HCT116 (cell line): ENCODE data around the gene ZNF462. TPM values are rescaled to one million over a fixed set of nuclear protein-coding genes. Genes with fewer than 3 reads are reported as not detected.
A peak's percentile ranks its signal among the peaks of the same experiment; 100 is the strongest.

Source experiments
- ATAC-seq: fragments of 200-7000 bp; cut with Tn5 transposase; 2 replicates; pipeline ENCODE4 v1.9.1; 2020; ENCODE audit warnings: mild to moderate bottlenecking, moderate library complexity
- BruUV-seq: library from RNA; stranded (reverse); fragments of 400-500 nt; replicated peaks from 2 replicates; lab custom pipeline; 2021; lab: Mats Ljungman, UMichigan
- CTCF ChIA-PET: fragments of 300-600 bp; sonication (Branson Sonifier 250); formaldehyde crosslinking; loops from one replicate; lab custom pipeline; 2021; ENCODE audit warnings: antibody characterized with exemption; lab: Charles Lee
- POLR2A ChIA-PET: fragments of 300-600, 350-600 bp; sonication (Branson Sonifier 250); formaldehyde crosslinking; loops from one replicate; lab custom pipeline; 2021; ENCODE audit warnings: antibody characterized with exemption; lab: Charles Lee
- RAD21 ChIA-PET, 2 experiments: fragments of 300-600 bp; sonication (Branson Sonifier 250); formaldehyde crosslinking; loops; one replicate each; lab custom pipeline; 2023; ENCODE audit warnings: low total read pairs in 2 of 2; ENCODE audit not compliant: uncharacterized antibody in 2 of 2, unreplicated experiment in 2 of 2, low non-redundant PET in 1 of 2; lab: Charles Lee
- DNase-seq: peaks from one replicate; pipeline ENCODE4 v3.0.0-alpha.2; 2010; ENCODE audit warnings: low read depth, low spot score
- H2AFZ ChIP-seq: fragments of 200-600 bp; shearing (Covaris generic), sonication (generic); 2 replicates; pipeline ENCODE4 v1.6.1; 2017; ENCODE audit warnings: low read depth, mixed run types, mixed read lengths, antibody characterized with exemption, low read length; ENCODE audit not compliant: poor library complexity, severe bottlenecking
- H3K27ac ChIP-seq: 2 replicates; pipeline ENCODE4 v1.5.1; 2012; ENCODE audit warnings: low read depth, low read length
- H3K27me3 ChIP-seq: fragments of 200-600 bp; sonication (generic); 2 replicates; pipeline ENCODE4 v1.6.1; 2016; ENCODE audit warnings: mixed run types, low read length, mixed read lengths; ENCODE audit not compliant: insufficient read depth
- H3K36me3 ChIP-seq, 2 experiments: fragments of 200-500 bp in 1 of 2; fragments of 200-600 bp in 1 of 2; sonication (Bioruptor generic) in 1 of 2; sonication (generic) in 1 of 2; 2 replicates each; pipeline versions ENCODE4 v1.5.1 to v1.6.1; 2014 to 2016; ENCODE audit warnings: low read length in 2 of 2, inconsistent platforms in 1 of 2, mixed read lengths in 1 of 2, mixed run types in 1 of 2; ENCODE audit not compliant: insufficient read depth in 2 of 2, control insufficient read depth in 1 of 2
- H3K4me1 ChIP-seq, 2 experiments: fragments of 200-600 bp in 1 of 2; sonication (generic) in 1 of 2; 2 replicates each; pipeline versions ENCODE4 v1.5.1 to v1.6.1; 2012 to 2017; ENCODE audit warnings: low read length in 2 of 2, inconsistent platforms in 1 of 2, mild to moderate bottlenecking in 1 of 2, mixed read lengths in 1 of 2, mixed run types in 1 of 2, moderate library complexity in 1 of 2; ENCODE audit not compliant: insufficient read depth in 2 of 2, control insufficient read depth in 1 of 2
- H3K4me2 ChIP-seq: fragments of 200-600 bp; sonication (generic); 2 replicates; pipeline ENCODE4 v1.6.1; 2017; ENCODE audit warnings: mixed run types, low read length, mixed read lengths
- H3K4me3 ChIP-seq, 2 experiments: fragments of 200-600 bp in 1 of 2; sonication (generic) in 1 of 2; replicated peaks in 1 of 2; 2 replicates each; pipeline ENCODE4 v1.5.1; 2011 to 2016; ENCODE audit warnings: low read length in 2 of 2, control low read depth in 1 of 2, low read depth in 1 of 2, mild to moderate bottlenecking in 1 of 2, mixed read lengths in 1 of 2, mixed run types in 1 of 2
- H3K79me2 ChIP-seq: fragments of 200-600 bp; sonication (generic); 2 replicates; pipeline ENCODE4 v1.6.1; 2017; ENCODE audit warnings: mild to moderate bottlenecking, mixed run types, low read length, moderate library complexity, mixed read lengths; ENCODE audit not compliant: insufficient read depth
- H3K9ac ChIP-seq: fragments of 200-600 bp; sonication (generic); 2 replicates; pipeline ENCODE4 v1.6.1; 2016; ENCODE audit warnings: low read length, mixed read lengths
- H3K9me2 ChIP-seq: fragments of 200-600 bp; sonication (generic), shearing (Covaris generic); 2 replicates; pipeline ENCODE4 v1.6.1; 2017; ENCODE audit warnings: mixed run types, mild to moderate bottlenecking, moderate library complexity; ENCODE audit not compliant: insufficient read depth
- H3K9me3 ChIP-seq, 2 experiments: fragments of 200-500 bp in 1 of 2; fragments of 200-600 bp in 1 of 2; sonication (Bioruptor generic) in 1 of 2; sonication (generic) in 1 of 2; 2 replicates each; pipeline ENCODE4 v1.6.1; 2014 to 2017; ENCODE audit warnings: low read length in 2 of 2, mixed read lengths in 2 of 2, inconsistent platforms in 1 of 2, low read depth in 1 of 2, mild to moderate bottlenecking in 1 of 2, mixed run types in 1 of 2, moderate library complexity in 1 of 2; ENCODE audit not compliant: control insufficient read depth in 1 of 2, insufficient read depth in 1 of 2
- H4K20me1 ChIP-seq: fragments of 200-600 bp; sonication (generic), shearing (Covaris generic); 2 replicates; pipeline ENCODE4 v1.6.1; 2017; ENCODE audit warnings: mixed run types, mild to moderate bottlenecking, moderate library complexity; ENCODE audit not compliant: insufficient read depth
- CBX3 ChIP-seq: IDR thresholded peaks from 2 replicates; pipeline ENCODE4 v1.6.1; 2012; ENCODE audit warnings: low read depth
- CEBPB ChIP-seq: IDR thresholded peaks from 2 replicates; pipeline ENCODE4 v1.6.1; 2012; ENCODE audit warnings: low read depth
- ELF1 ChIP-seq: IDR thresholded peaks from 2 replicates; pipeline ENCODE4 v1.6.1; 2012; ENCODE audit warnings: low read depth, borderline replicate concordance
- EZH2 ChIP-seq: fragments of 200-600 bp; sonication (generic); IDR thresholded peaks from 2 replicates; pipeline ENCODE4 v1.6.1; 2017; ENCODE audit warnings: antibody characterized with exemption, mixed run types
- EZH2phosphoT487 ChIP-seq: fragments of 200-600 bp; IDR thresholded peaks from 2 replicates; pipeline ENCODE4 v1.6.1; 2018; ENCODE audit warnings: antibody characterized with exemption, borderline replicate concordance
- FOSL1 ChIP-seq: IDR thresholded peaks from 2 replicates; pipeline ENCODE4 v1.6.1; 2012; ENCODE audit warnings: low read depth
- JUND ChIP-seq: IDR thresholded peaks from 2 replicates; pipeline ENCODE4 v1.6.1; 2012
- POLR2AphosphoS5 ChIP-seq: IDR thresholded peaks from 2 replicates; pipeline ENCODE4 v1.6.1; 2011; ENCODE audit warnings: mild to moderate bottlenecking, low read depth, low read length, moderate library complexity
- RAD21 ChIP-seq: IDR thresholded peaks from 2 replicates; pipeline ENCODE4 v1.6.1; 2012; ENCODE audit warnings: low read depth, mild to moderate bottlenecking
- SIN3A ChIP-seq: IDR thresholded peaks from 2 replicates; pipeline ENCODE4 v1.6.1; 2012; ENCODE audit warnings: low read depth
- SP1 ChIP-seq: IDR thresholded peaks from 2 replicates; pipeline ENCODE4 v1.6.1; 2012; ENCODE audit warnings: low read depth
- ZFX ChIP-seq: fragments of 450-650 bp; IDR thresholded peaks from 2 replicates; pipeline ENCODE4 v1.6.1; 2017
- intact Hi-C: fragments of 100-400 bp; cut with micrococcal nuclease; formaldehyde crosslinking; loops from 2 replicates; pipeline ENCODE4 v1.10.0; 2022
- total RNA-seq: library from RNA; stranded (reverse); gene quantifications from one replicate; pipeline ENCODE4 v1.2.1, GENCODE V29; 2021; ENCODE audit not compliant: unreplicated experiment
- TF ChIP-seq, protein P1 (sequence below): IDR thresholded peaks from 2 replicates; pipeline ENCODE4 v1.6.1; 2011; ENCODE audit warnings: mild to moderate bottlenecking, low read length, moderate library complexity; ENCODE audit not compliant: insufficient replicate concordance; ENCODE audit errors: extremely low read depth
- TF ChIP-seq, protein P2 (sequence below): IDR thresholded peaks from 2 replicates; pipeline ENCODE4 v1.6.1; 2012
- TF ChIP-seq, protein P3 (sequence below): IDR thresholded peaks from 2 replicates; pipeline ENCODE4 v1.6.1; 2012; ENCODE audit warnings: low read depth
- TF ChIP-seq, protein P4 (sequence below): IDR thresholded peaks from 2 replicates; pipeline ENCODE4 v1.6.1; 2012

ZNF462 gene
- total RNA-seq, 1 experiment from 2014 or later = 18.1 TPM

DNA sequence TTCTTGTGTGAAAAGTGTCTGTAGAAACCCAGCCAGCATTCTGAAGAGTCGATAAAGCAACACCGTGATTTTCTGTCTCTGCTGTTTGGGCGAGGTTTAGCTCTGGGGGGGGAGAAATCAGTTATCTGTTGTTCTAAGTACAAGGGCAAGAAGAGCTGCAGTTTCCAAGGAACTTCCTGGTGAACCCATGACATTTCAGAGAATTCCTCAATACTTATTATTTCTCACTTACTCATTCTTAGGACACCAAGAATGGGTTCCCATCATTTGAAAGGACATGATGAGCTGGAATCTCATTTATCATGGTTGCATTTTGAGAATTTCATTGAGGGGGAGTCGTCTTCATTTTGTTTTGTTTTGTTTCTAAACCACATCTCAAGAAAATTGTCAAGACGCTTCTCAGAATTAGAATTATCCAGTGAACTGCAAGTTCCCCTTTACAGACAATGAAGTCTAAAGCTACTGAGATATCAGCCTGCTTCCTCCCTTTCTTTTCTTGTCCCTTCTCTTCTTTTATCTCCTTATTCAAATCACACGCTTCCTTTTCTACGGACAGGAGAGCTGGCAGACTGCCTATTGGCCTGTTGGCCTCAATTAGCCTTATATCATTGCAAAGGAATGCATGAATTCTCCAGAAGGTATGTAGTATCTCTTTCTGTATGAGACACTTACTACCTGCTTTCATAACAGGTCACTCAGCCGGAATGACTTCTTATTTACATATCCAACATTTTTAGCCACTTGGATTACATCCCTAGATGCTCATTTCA lies 53.7 kb downstream of the ZNF462 start:
- TF ChIP-seq, protein P1, sequence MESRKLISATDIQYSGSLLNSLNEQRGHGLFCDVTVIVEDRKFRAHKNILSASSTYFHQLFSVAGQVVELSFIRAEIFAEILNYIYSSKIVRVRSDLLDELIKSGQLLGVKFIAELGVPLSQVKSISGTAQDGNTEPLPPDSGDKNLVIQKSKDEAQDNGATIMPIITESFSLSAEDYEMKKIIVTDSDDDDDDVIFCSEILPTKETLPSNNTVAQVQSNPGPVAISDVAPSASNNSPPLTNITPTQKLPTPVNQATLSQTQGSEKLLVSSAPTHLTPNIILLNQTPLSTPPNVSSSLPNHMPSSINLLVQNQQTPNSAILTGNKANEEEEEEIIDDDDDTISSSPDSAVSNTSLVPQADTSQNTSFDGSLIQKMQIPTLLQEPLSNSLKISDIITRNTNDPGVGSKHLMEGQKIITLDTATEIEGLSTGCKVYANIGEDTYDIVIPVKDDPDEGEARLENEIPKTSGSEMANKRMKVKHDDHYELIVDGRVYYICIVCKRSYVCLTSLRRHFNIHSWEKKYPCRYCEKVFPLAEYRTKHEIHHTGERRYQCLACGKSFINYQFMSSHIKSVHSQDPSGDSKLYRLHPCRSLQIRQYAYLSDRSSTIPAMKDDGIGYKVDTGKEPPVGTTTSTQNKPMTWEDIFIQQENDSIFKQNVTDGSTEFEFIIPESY = no peak
- TF ChIP-seq SP1 (peak; percentile 76), EZH2 (no peak), FOSL1 (peak; percentile 77), CEBPB (peak; percentile 70), SIN3A (peak; percentile 71; the same call in 1 of the 2 replicates), ZFX (no peak), CBX3 (peak; percentile 49; the same call in 1 of the 2 replicates), ELF1 (no peak), EZH2phosphoT487 (no peak), RAD21 (no peak), POLR2AphosphoS5 (peak; percentile 48; the same call in 1 of the 2 replicates), JUND (peak; percentile 75)
- TF ChIP-seq, protein P2, sequence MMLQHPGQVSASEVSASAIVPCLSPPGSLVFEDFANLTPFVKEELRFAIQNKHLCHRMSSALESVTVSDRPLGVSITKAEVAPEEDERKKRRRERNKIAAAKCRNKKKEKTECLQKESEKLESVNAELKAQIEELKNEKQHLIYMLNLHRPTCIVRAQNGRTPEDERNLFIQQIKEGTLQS = peak; percentile 49; the same call in 1 of the 2 replicates
- TF ChIP-seq, protein P3, sequence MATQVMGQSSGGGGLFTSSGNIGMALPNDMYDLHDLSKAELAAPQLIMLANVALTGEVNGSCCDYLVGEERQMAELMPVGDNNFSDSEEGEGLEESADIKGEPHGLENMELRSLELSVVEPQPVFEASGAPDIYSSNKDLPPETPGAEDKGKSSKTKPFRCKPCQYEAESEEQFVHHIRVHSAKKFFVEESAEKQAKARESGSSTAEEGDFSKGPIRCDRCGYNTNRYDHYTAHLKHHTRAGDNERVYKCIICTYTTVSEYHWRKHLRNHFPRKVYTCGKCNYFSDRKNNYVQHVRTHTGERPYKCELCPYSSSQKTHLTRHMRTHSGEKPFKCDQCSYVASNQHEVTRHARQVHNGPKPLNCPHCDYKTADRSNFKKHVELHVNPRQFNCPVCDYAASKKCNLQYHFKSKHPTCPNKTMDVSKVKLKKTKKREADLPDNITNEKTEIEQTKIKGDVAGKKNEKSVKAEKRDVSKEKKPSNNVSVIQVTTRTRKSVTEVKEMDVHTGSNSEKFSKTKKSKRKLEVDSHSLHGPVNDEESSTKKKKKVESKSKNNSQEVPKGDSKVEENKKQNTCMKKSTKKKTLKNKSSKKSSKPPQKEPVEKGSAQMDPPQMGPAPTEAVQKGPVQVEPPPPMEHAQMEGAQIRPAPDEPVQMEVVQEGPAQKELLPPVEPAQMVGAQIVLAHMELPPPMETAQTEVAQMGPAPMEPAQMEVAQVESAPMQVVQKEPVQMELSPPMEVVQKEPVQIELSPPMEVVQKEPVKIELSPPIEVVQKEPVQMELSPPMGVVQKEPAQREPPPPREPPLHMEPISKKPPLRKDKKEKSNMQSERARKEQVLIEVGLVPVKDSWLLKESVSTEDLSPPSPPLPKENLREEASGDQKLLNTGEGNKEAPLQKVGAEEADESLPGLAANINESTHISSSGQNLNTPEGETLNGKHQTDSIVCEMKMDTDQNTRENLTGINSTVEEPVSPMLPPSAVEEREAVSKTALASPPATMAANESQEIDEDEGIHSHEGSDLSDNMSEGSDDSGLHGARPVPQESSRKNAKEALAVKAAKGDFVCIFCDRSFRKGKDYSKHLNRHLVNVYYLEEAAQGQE = no peak
- TF ChIP-seq, protein P4, sequence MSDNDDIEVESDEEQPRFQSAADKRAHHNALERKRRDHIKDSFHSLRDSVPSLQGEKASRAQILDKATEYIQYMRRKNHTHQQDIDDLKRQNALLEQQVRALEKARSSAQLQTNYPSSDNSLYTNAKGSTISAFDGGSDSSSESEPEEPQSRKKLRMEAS = peak; percentile 50; the same call in 1 of the 2 replicates
- TF ChIP-seq, all 23 proteins: peak for 9
- ATAC-seq (peak; percentile 71), DNase-seq (peak; percentile 80)
- ChIA-PET POLR2A (interaction anchor here (0.6 kb wide), 1 partner anchor 17 kb away, joined by 3 read pairs; no protein-coding TSS in a partner anchor), CTCF (no interaction called here), RAD21 (interaction anchor here in 1 of 2 experiments (0.7 kb wide), 1 partner anchor 56 kb away, joined by 4 read pairs; no protein-coding TSS in a partner anchor)
- no peaks in the 10 kb centered on the region for H3K79me2 ChIP-seq
- peak overlapping the region; percentile 14 for H3K9ac ChIP-seq
- no peaks in the 10 kb centered on the region for H3K9me2 ChIP-seq
- no peaks in the 10 kb centered on the region for H4K20me1 ChIP-seq
- H3K27me3 ChIP-seq = no peaks in the 10 kb centered on the region
- no peak overlapping the region for H2AFZ ChIP-seq
- peak overlapping the region; percentile 49; the same call in 1 of the 2 replicates for H3K27ac ChIP-seq
- peaks cover 29 to 62% of the 10 kb centered on the region in 2 experiments for H3K4me1 ChIP-seq
- BruUV-seq = no TSS peak
- H3K4me3 ChIP-seq = peak overlapping the region in 1 of 2 experiments; percentile 15; a peak in 2 of 4 replicates
- H3K9me3 ChIP-seq = no peaks in the 10 kb centered on the region
- peak overlapping the region; percentile 64 for H3K4me2 ChIP-seq
- intact Hi-C loops = loop anchor here (5.0 kb wide), 1 partner anchor 54 kb away; the partner anchor contains the start of gene ZNF462
- no peaks in the 10 kb centered on the region for H3K36me3 ChIP-seq
